IPS DF 6.9 (cell line): ENCODE results near the gene SARNP.

Source experiments
- DNase-seq: peaks from one replicate; pipeline ENCODE4 v3.0.0-alpha.2; 2013; ENCODE audit warnings: low read depth, low spot score
- H3K27ac ChIP-seq: one replicate; pipeline ENCODE4 v1.5.1; 2013; ENCODE audit warnings: low read length, control low read depth
- H3K27me3 ChIP-seq: 2 replicates; pipeline ENCODE4 v1.6.1; 2013; ENCODE audit warnings: mild to moderate bottlenecking, low read length; ENCODE audit not compliant: control insufficient read depth, insufficient read depth
- H3K36me3 ChIP-seq: 2 replicates; pipeline ENCODE4 v1.6.1; 2013; ENCODE audit warnings: low read length; ENCODE audit not compliant: control insufficient read depth, insufficient read depth
- H3K4me1 ChIP-seq: 2 replicates; pipeline ENCODE4 v1.6.1; 2013; ENCODE audit warnings: low read length; ENCODE audit not compliant: control insufficient read depth, insufficient read depth
- H3K4me3 ChIP-seq: 2 replicates; pipeline ENCODE4 v1.5.1; 2013; ENCODE audit warnings: mild to moderate bottlenecking, low read length
- H3K9me3 ChIP-seq: 2 replicates; pipeline ENCODE4 v1.6.1; 2013; ENCODE audit warnings: low read length, inconsistent platforms; ENCODE audit not compliant: control insufficient read depth, insufficient read depth
- WGBS: extraction: QIAGEN DNeasy Blood & Tissue Kit; methylation state at CpG from one replicate; pipeline ENCODE4 v1.1.7; 2013; ENCODE audit warnings: mixed read lengths, missing lambda C conversion rate; ENCODE audit not compliant: insufficient read length, insufficient coverage; 5-methylcytosine and 5-hydroxymethylcytosine counted together

The SARNP gene

GRCh38 chr12:55707841-55708694 lies 109.5 kb downstream of the SARNP start, which contains the start of gene ITGA7:
ITGA7 (minus strand) TSS chr12:55707904; CDS start chr12:55707682, 222 bp downstream.
- Histone ChIP-seq H3K27me3 (no peaks in the 10 kb centered on the region), H3K4me3 (peak within 1 kb of the TSS; percentile 46; the same call in 1 of the 2 replicates), H3K9me3 (no peaks in the 10 kb centered on the region), H3K27ac (no peak within 1 kb of the TSS), H3K4me1 (no peaks in the 10 kb centered on the region; the same call in 1 of the 2 replicates), H3K36me3 (no peaks in the 10 kb centered on the region)
- peak; percentile 94 for DNase-seq
- no CpG with 5 or more reads among the region's 39 CpGs for WGBS
